GM18499 (cell line): ENCODE measurements around the gene CCDC85C.
"Not testable (repeated sequence)": the region's sequence is repeated elsewhere in the genome, so short reads cannot be mapped to it uniquely, and the experiment has no call there.

Experiments used
- ATAC-seq: cut with Tn5 transposase; IDR thresholded peaks from one replicate; pipeline ENCODE4 v1.9.1; 2021; ENCODE audit warnings: moderate number of reproducible peaks; ENCODE audit not compliant: insufficient read depth, unreplicated experiment

Gene CCDC85C

GRCh38 chr14:99603471-99604277 lies at the start of gene CCDC85C:
Gene CCDC85C (minus strand): TSS chr14:99604207. CDS start chr14:99603959, 248 bp downstream.
- ATAC-seq = no peak

- no peak for ATAC-seq
These were observed 48.1 kb upstream of the CCDC85C start for GRCh38 chr14:99651953-99652746.

- ATAC-seq = no peak
These were observed 46.2 kb upstream of the CCDC85C start for GRCh38 chr14:99650189-99650588.

- ATAC-seq = no peak
These were observed 45.6 kb upstream of the CCDC85C start for GRCh38 chr14:99649643-99650042.

- ATAC-seq = no peak
These were observed 45.2 kb upstream of the CCDC85C start for GRCh38 chr14:99649219-99649618.

GRCh38 chr14:99648027-99648784 lies 44.2 kb upstream of the CCDC85C start:
- ATAC-seq = no peak

- no peak for ATAC-seq
These were observed 43.4 kb upstream of the CCDC85C start for GRCh38 chr14:99647411-99647810.

- no peak for ATAC-seq
These were observed 41.8 kb upstream of the CCDC85C start for GRCh38 chr14:99645545-99646505.

- no peak for ATAC-seq
These were observed 40.9 kb upstream of the CCDC85C start, which contains the start of gene HHIPL1 for GRCh38 chr14:99644723-99645544. Gene HHIPL1 (plus strand): TSS chr14:99645129. CDS start chr14:99645208, 79 bp downstream.

- no peak for ATAC-seq
These were observed 40.1 kb upstream of the CCDC85C start for GRCh38 chr14:99644035-99644587.

GRCh38 chr14:99643343-99643742 lies 39.3 kb upstream of the CCDC85C start:
- no peak for ATAC-seq

- ATAC-seq = not testable (repeated sequence)
These were observed 38.8 kb upstream of the CCDC85C start for GRCh38 chr14:99642771-99643170.

- ATAC-seq = no peak
These were observed 33.6 kb upstream of the CCDC85C start for GRCh38 chr14:99637624-99638023.

GRCh38 chr14:99636487-99636886 lies 32.5 kb upstream of the CCDC85C start:
- no peak for ATAC-seq

GRCh38 chr14:99635116-99635515 lies 31.1 kb upstream of the CCDC85C start:
- ATAC-seq = no peak

GRCh38 chr14:99634443-99634842 lies 30.4 kb upstream of the CCDC85C start:
- no peak for ATAC-seq

- ATAC-seq = no peak
These were observed 29.9 kb upstream of the CCDC85C start for GRCh38 chr14:99633918-99634317.

- no peak for ATAC-seq
These were observed 29.1 kb upstream of the CCDC85C start for GRCh38 chr14:99633141-99633540.
